MCF 10A (cell line): Measurements from ENCODE around the gene ZNF586. TPM values are rescaled to one million over a fixed set of nuclear protein-coding genes. Genes with fewer than 3 reads are reported as not detected.
A peak's percentile ranks its signal among the peaks of the same experiment; 100 is the strongest.
"Not testable (repeated sequence)": the region's sequence is repeated elsewhere in the genome, so short reads cannot be mapped to it uniquely, and the experiment has no call there.

Experiments
- BruUV-seq: library from RNA; stranded (reverse); fragments of 400-500 nt; replicated peaks from 2 replicates; lab custom pipeline; 2021; lab: Mats Ljungman, UMichigan
- CTCF ChIA-PET: fragments of 300-600 bp; sonication (Branson Sonifier 250); formaldehyde crosslinking; extraction: SDS; loops from one replicate; lab custom pipeline; 2021; ENCODE audit warnings: antibody characterized with exemption, inconsistent platforms; lab: Yijun Ruan, JAX
- POLR2A ChIA-PET: fragments of 300-600, 350-650 bp; sonication (Branson Sonifier 250); formaldehyde crosslinking; extraction: SDS; loops from one replicate; lab custom pipeline; 2020; ENCODE audit warnings: antibody characterized with exemption, inconsistent platforms; lab: Yijun Ruan, JAX
- DNase-seq: peaks from one replicate; pipeline ENCODE4 v3.0.0-alpha.2; 2018; ENCODE audit not compliant: unreplicated experiment
- H3K27ac Mint-ChIP-seq: one replicate; pipeline ENCODE4 v1.8.0; 2022; ENCODE audit warnings: mild to moderate bottlenecking, low read depth, mixed read lengths; ENCODE audit not compliant: unreplicated experiment
- H3K27me3 Mint-ChIP-seq: one replicate; pipeline ENCODE4 v1.8.0; 2022; ENCODE audit warnings: mixed read lengths; ENCODE audit not compliant: insufficient read depth, unreplicated experiment
- H3K36me3 Mint-ChIP-seq: one replicate; pipeline ENCODE4 v1.8.0; 2022; ENCODE audit warnings: mild to moderate bottlenecking, moderate library complexity, mixed read lengths; ENCODE audit not compliant: insufficient read depth, unreplicated experiment
- H3K4me1 Mint-ChIP-seq: one replicate; pipeline ENCODE4 v1.8.0; 2022; ENCODE audit warnings: mixed read lengths; ENCODE audit not compliant: insufficient read depth, unreplicated experiment
- H3K4me3 Mint-ChIP-seq: one replicate; pipeline ENCODE4 v1.8.0; 2022; ENCODE audit warnings: mild to moderate bottlenecking, moderate library complexity, mixed read lengths; ENCODE audit not compliant: unreplicated experiment
- H3K9me3 Mint-ChIP-seq: one replicate; pipeline ENCODE4 v1.8.0; 2022; ENCODE audit warnings: mixed read lengths; ENCODE audit not compliant: unreplicated experiment
- CTCF ChIP-seq: fragments of 200-600 bp; IDR thresholded peaks from one replicate; pipeline ENCODE4 v1.8.0; 2022; ENCODE audit warnings: antibody characterized with exemption, mild to moderate bottlenecking; ENCODE audit not compliant: unreplicated experiment
- intact Hi-C: fragments of 100-400 bp; cut with micrococcal nuclease; formaldehyde crosslinking; loops from 2 replicates; pipeline ENCODE4 v1.14.1; 2022
- total RNA-seq: library from RNA; stranded (reverse); gene quantifications from 2 replicates; pipeline ENCODE4 v1.2.3, GENCODE V29; 2022

Gene ZNF586
- total RNA-seq, 1 experiment from 2014 or later, result 13.4 TPM

GRCh38 chr19:57807541-57807940, 38.1 kb downstream of the ZNF586 start:
- DNase-seq, result no peak
- Mint-ChIP-seq H3K9me3 (no peaks in the 10 kb centered on the region), H3K27ac (no peak overlapping the region), H3K4me3 (no peak overlapping the region), H3K4me1 (peaks cover 19% of the 10 kb centered on the region), H3K36me3 (peaks cover 63% of the 10 kb centered on the region), H3K27me3 (no peaks in the 10 kb centered on the region)
- ChIA-PET POLR2A (interaction anchor here (1.3 kb wide), 1 partner anchor 13 kb away, joined by 3 read pairs; no protein-coding TSS in a partner anchor), CTCF (no interaction called here)
- intact Hi-C loops, result no loop called here
- TF ChIP-seq CTCF, result no peak
- BruUV-seq, result no TSS peak

- intact Hi-C loops, POLR2A ChIA-PET, BruUV-seq, H3K9me3 Mint-ChIP-seq, H3K27ac Mint-ChIP-seq, CTCF ChIA-PET, DNase-seq, H3K4me3 Mint-ChIP-seq, H3K27me3 Mint-ChIP-seq: not testable (repeated sequence)
- Mint-ChIP-seq H3K4me1 (peaks cover 10% of the 10 kb centered on the region), H3K36me3 (peaks cover 62% of the 10 kb centered on the region)
Measured at GRCh38 chr19:57810410-57811295, 41.2 kb downstream of the ZNF586 start.

- no TSS peak for BruUV-seq
- Mint-ChIP-seq H3K4me1 (peaks cover 10% of the 10 kb centered on the region), H3K36me3 (peaks cover 56% of the 10 kb centered on the region), H3K27me3 (no peaks in the 10 kb centered on the region), H3K4me3 (no peak overlapping the region), H3K9me3 (no peaks in the 10 kb centered on the region), H3K27ac (no peak overlapping the region)
- DNase-seq, result no peak
- no peak for TF ChIP-seq CTCF
- POLR2A ChIA-PET, result interaction anchor here (0.7 to 3.7 kb wide), 2 partner anchors 8 to 14 kb away, joined by 3 to 60 read pairs; no protein-coding TSS in a partner anchor
- CTCF ChIA-PET, result interaction anchor here (0.7 kb wide), 1 partner anchor 83 kb away, joined by 3 read pairs; no protein-coding TSS in a partner anchor
- intact Hi-C loops, result no loop called here
Measured at GRCh38 chr19:57812226-57812625, 42.8 kb downstream of the ZNF586 start.

GRCh38 chr19:57812975-57813820, 43.7 kb downstream of the ZNF586 start:
- BruUV-seq, H3K9me3 Mint-ChIP-seq, H3K27me3 Mint-ChIP-seq, DNase-seq, intact Hi-C loops, CTCF ChIA-PET: not testable (repeated sequence)
- H3K4me1 Mint-ChIP-seq, result peaks cover 10% of the 10 kb centered on the region
- peak overlapping the region; percentile 18 for H3K27ac Mint-ChIP-seq
- peak overlapping the region; percentile 96 for H3K4me3 Mint-ChIP-seq
- peaks cover 47% of the 10 kb centered on the region for H3K36me3 Mint-ChIP-seq
- POLR2A ChIA-PET, result interaction anchor here (1.9 to 3.7 kb wide), 5 partner anchors 9 to 423 kb away, joined by 5 to 60 read pairs (median 12); partner anchors contain the start of genes ZNF548 and ZNF586
